Putamen (tissue), 1 donor: ENCODE measurements around the gene CAV2.

ENCODE experiments used
- DNase-seq: peaks from one replicate; pipeline ENCODE4 v3.0.0-alpha.2; 2016; ENCODE audit warnings: low spot score

Gene CAV2

GRCh38 chr7:116524609-116525297, 25.2 kb downstream of the CAV2 start, which contains the start of gene CAV1:
TSS of gene CAV1 (plus strand) at chr7:116525036. CDS start at chr7:116525063, 27 bp downstream.
- DNase-seq = no peak

GRCh38 chr7:116525298-116525912, 25.9 kb downstream of the CAV2 start:
- DNase-seq = no peak

- peak; percentile 49 for DNase-seq
These were observed 26.6 kb downstream of the CAV2 start for GRCh38 chr7:116525913-116526861.

- no peak for DNase-seq
These were observed 27.4 kb downstream of the CAV2 start for GRCh38 chr7:116526897-116527296.

GRCh38 chr7:116527521-116527920, 28.0 kb downstream of the CAV2 start:
- DNase-seq = no peak

- DNase-seq = no peak
These were observed 28.7 kb downstream of the CAV2 start for GRCh38 chr7:116528008-116528789.

GRCh38 chr7:116529250-116529649, 29.7 kb downstream of the CAV2 start:
- DNase-seq = no peak

GRCh38 chr7:116530107-116530820, 30.7 kb downstream of the CAV2 start:
- DNase-seq = no peak

- no peak for DNase-seq
These were observed 32.7 kb downstream of the CAV2 start for GRCh38 chr7:116532102-116532688.

- DNase-seq = no peak
These were observed 35.3 kb downstream of the CAV2 start for GRCh38 chr7:116534790-116535189.

GRCh38 chr7:116535416-116535815, 35.9 kb downstream of the CAV2 start:
- no peak for DNase-seq

GRCh38 chr7:116538138-116538537, 38.6 kb downstream of the CAV2 start:
- no peak for DNase-seq

- no peak for DNase-seq
These were observed 40.3 kb downstream of the CAV2 start for GRCh38 chr7:116539879-116540278.

GRCh38 chr7:116540743-116541142, 41.2 kb downstream of the CAV2 start:
- no peak for DNase-seq

- DNase-seq = no peak
These were observed 42.4 kb downstream of the CAV2 start for GRCh38 chr7:116541951-116542350.

GRCh38 chr7:116542618-116543017, 43.1 kb downstream of the CAV2 start:
- DNase-seq = no peak

- DNase-seq = no peak
These were observed 44.1 kb downstream of the CAV2 start for GRCh38 chr7:116543664-116544063.

- DNase-seq = no peak
These were observed 44.9 kb downstream of the CAV2 start for GRCh38 chr7:116544487-116544886.

- no peak for DNase-seq
These were observed 46.0 kb downstream of the CAV2 start for GRCh38 chr7:116545411-116545993.

GRCh38 chr7:116546054-116546453, 46.5 kb downstream of the CAV2 start:
- DNase-seq = no peak
